GM23338 (cell line): Measurements from ENCODE around the gene SFTPD. TPM values are rescaled to one million over a fixed set of nuclear protein-coding genes. Genes with fewer than 3 reads are reported as not detected.

ENCODE experiments used
- ATAC-seq: fragments of 200-7000 bp; cut with Tn5 transposase; 3 replicates; pipeline ENCODE4 v1.9.1; 2020
- DNase-seq: peaks from one replicate; pipeline ENCODE4 v3.0.0-alpha.2; 2015; ENCODE audit warnings: low spot score
- H2AFZ ChIP-seq: fragments of 200-600 bp; sonication (generic); 2 replicates; pipeline ENCODE4 v1.8.0; 2016; ENCODE audit warnings: antibody characterized with exemption, mild to moderate bottlenecking, moderate library complexity
- H3F3A ChIP-seq: fragments of 200-600 bp; sonication (generic); replicated peaks from 2 replicates; pipeline ENCODE4 v1.8.0; 2017; ENCODE audit warnings: antibody characterized with exemption, mixed run types, low read depth
- H3K27ac ChIP-seq: fragments of 200-600 bp; sonication (generic); 2 replicates; pipeline ENCODE4 v1.6.1; 2016; ENCODE audit warnings: low read depth
- H3K27me3 ChIP-seq: fragments of 200-600 bp; sonication (generic); 2 replicates; pipeline ENCODE4 v1.8.0; 2016; ENCODE audit warnings: mild to moderate bottlenecking, mixed run types, moderate library complexity; ENCODE audit not compliant: insufficient read depth
- H3K36me3 ChIP-seq: fragments of 200-600 bp; sonication (generic); 2 replicates; pipeline ENCODE4 v1.8.0; 2016; ENCODE audit warnings: mild to moderate bottlenecking; ENCODE audit not compliant: insufficient read depth
- H3K4me1 ChIP-seq: fragments of 200-600 bp; sonication (generic); 2 replicates; pipeline ENCODE4 v1.8.0; 2016; ENCODE audit warnings: mild to moderate bottlenecking, moderate library complexity; ENCODE audit not compliant: insufficient read depth
- H3K4me2 ChIP-seq: fragments of 200-600 bp; sonication (generic); 2 replicates; pipeline ENCODE4 v1.7.1; 2017; ENCODE audit warnings: mixed run types
- H3K4me3 ChIP-seq: fragments of 200-600 bp; sonication (generic); 2 replicates; pipeline ENCODE4 v1.6.1; 2016; ENCODE audit warnings: mixed run types
- H3K79me2 ChIP-seq: fragments of 200-600 bp; sonication (generic); replicated peaks from 2 replicates; pipeline ENCODE4 v1.8.0; 2017; ENCODE audit warnings: mild to moderate bottlenecking; ENCODE audit not compliant: insufficient read depth
- H3K9me2 ChIP-seq: fragments of 200-600 bp; sonication (generic); 2 replicates; pipeline ENCODE4 v1.8.0; 2017; ENCODE audit not compliant: insufficient read depth
- H4K20me1 ChIP-seq: fragments of 200-600 bp; sonication (generic); replicated peaks from 2 replicates; pipeline ENCODE4 v1.8.0; 2017; ENCODE audit warnings: mild to moderate bottlenecking; ENCODE audit not compliant: insufficient read depth
- H3K27ac Mint-ChIP-seq: 2 replicates; pipeline ENCODE4 v1.8.0; 2020; ENCODE audit warnings: inconsistent platforms, mild to moderate bottlenecking, moderate library complexity, mixed read lengths
- H3K27me3 Mint-ChIP-seq: 3 replicates; pipeline ENCODE4 v1.8.0; 2022; ENCODE audit warnings: low read depth, mild to moderate bottlenecking, moderate library complexity, mixed read lengths, inconsistent platforms; ENCODE audit not compliant: insufficient read depth, poor library complexity
- H3K36me3 Mint-ChIP-seq: 3 replicates; pipeline ENCODE4 v1.8.0; 2021; ENCODE audit warnings: low read depth, mild to moderate bottlenecking, inconsistent platforms, moderate library complexity, mixed read lengths
- H3K4me1 Mint-ChIP-seq: 3 replicates; pipeline ENCODE4 v1.8.0; 2020; ENCODE audit warnings: mild to moderate bottlenecking, inconsistent platforms, mixed read lengths
- H3K4me3 Mint-ChIP-seq: 3 replicates; pipeline ENCODE4 v1.8.0; 2021; ENCODE audit warnings: moderate library complexity, mild to moderate bottlenecking, inconsistent platforms, mixed read lengths
- H3K9me3 Mint-ChIP-seq: 3 replicates; pipeline ENCODE4 v1.8.0; 2020; ENCODE audit warnings: moderate library complexity, mild to moderate bottlenecking, inconsistent platforms, mixed read lengths
- EZH2 ChIP-seq: fragments of 200-600 bp; sonication (generic); IDR thresholded peaks from one replicate; pipeline ENCODE4 v1.8.0; 2017; ENCODE audit warnings: antibody characterized with exemption, mild to moderate bottlenecking, low read depth; ENCODE audit not compliant: unreplicated experiment
- polyA plus RNA-seq: library from polyadenylated mRNA; unstranded; fragments of >200 nt; fragmentation: Nextera tagmentation; extraction: Ambion mirVana; gene quantifications from 2 replicates; pipeline ENCODE4 v1.2.1, GENCODE V29; 2016
- total RNA-seq: library from RNA; depleted of rRNA; stranded (reverse); fragments of >200 nt; shearing (Covaris generic); gene quantifications from 2 replicates; pipeline ENCODE4 v1.2.3, GENCODE V29; 2014
- TF ChIP-seq, protein P1 (sequence below): fragments of 250-450 bp; sonication (Bioruptor Pico); IDR thresholded peaks from 2 replicates; pipeline ENCODE4 v1.5.0; 2020; ENCODE audit warnings: mild to moderate bottlenecking, moderate library complexity
- TF ChIP-seq, protein P2 (sequence below): IDR thresholded peaks from 2 replicates; pipeline ENCODE4 v1.6.1; 2016; ENCODE audit warnings: antibody characterized with exemption

SFTPD gene
- total and polyA plus RNA-seq, 2 experiments from 2014 or later = not detected

DNA sequence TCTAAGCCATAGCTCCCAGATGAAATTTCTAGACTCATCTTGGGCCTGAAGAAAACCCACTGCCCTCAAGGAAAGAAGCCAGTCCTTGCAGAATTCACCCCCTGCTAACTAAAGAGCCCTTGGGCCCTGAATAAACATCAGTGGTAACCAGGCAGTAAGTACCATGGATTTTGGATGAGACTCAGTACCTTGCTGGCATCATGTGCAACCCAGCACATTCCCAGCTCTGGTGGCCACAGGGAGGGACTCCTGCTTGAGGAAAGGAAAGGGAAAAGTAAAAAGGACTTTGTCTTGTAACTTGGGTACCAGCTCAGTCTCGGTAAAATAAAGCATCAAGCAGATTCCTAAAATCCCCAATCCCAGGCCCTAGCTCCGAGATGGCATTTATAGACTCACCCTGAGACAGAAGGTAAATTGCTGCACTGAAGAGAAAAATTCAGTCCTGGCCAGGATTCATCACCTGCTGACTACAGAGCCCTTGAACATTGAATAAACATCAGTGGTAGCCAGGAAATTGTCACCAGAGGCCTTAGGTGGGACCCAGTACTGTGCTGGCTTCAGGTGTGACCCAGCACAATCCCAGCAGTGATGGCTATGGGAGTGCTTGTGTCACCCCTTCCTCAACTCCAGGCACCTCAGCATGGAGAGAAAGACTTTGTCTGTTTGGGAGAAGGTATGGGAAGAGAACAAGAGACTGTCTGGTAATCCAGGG lies 31.2 kb upstream of the SFTPD start:
- Histone ChIP-seq H3F3A (no peaks in the 10 kb centered on the region), H3K4me2 (peak overlapping the region; percentile 62), H4K20me1 (no peaks in the 10 kb centered on the region), H3K4me1 (peaks cover 30% of the 10 kb centered on the region), H3K36me3 (0 out of 2 replicates have a peak, but pooled peaks cover 4% of the 10 kb centered on the region), H3K4me3 (no peak overlapping the region), H3K79me2 (no peaks in the 10 kb centered on the region), H3K27ac (no peak overlapping the region), H2AFZ (peak overlapping the region; percentile 56; the same call in 1 of the 2 replicates), H3K27me3 (peaks cover 30% of the 10 kb centered on the region), H3K9me2 (no peaks in the 10 kb centered on the region)
- Mint-ChIP-seq H3K4me1 (peaks cover 20% of the 10 kb centered on the region), H3K36me3 (peaks cover 6% of the 10 kb centered on the region), H3K27me3 (peaks cover 25% of the 10 kb centered on the region), H3K9me3 (peaks cover 20% of the 10 kb centered on the region), H3K27ac (no peak overlapping the region), H3K4me3 (0 out of 3 replicates have a peak overlapping the region, but pooled peaks have one; percentile 69)
- peak; percentile 3 for DNase-seq
- no peak for ATAC-seq
- TF ChIP-seq, protein P1, sequence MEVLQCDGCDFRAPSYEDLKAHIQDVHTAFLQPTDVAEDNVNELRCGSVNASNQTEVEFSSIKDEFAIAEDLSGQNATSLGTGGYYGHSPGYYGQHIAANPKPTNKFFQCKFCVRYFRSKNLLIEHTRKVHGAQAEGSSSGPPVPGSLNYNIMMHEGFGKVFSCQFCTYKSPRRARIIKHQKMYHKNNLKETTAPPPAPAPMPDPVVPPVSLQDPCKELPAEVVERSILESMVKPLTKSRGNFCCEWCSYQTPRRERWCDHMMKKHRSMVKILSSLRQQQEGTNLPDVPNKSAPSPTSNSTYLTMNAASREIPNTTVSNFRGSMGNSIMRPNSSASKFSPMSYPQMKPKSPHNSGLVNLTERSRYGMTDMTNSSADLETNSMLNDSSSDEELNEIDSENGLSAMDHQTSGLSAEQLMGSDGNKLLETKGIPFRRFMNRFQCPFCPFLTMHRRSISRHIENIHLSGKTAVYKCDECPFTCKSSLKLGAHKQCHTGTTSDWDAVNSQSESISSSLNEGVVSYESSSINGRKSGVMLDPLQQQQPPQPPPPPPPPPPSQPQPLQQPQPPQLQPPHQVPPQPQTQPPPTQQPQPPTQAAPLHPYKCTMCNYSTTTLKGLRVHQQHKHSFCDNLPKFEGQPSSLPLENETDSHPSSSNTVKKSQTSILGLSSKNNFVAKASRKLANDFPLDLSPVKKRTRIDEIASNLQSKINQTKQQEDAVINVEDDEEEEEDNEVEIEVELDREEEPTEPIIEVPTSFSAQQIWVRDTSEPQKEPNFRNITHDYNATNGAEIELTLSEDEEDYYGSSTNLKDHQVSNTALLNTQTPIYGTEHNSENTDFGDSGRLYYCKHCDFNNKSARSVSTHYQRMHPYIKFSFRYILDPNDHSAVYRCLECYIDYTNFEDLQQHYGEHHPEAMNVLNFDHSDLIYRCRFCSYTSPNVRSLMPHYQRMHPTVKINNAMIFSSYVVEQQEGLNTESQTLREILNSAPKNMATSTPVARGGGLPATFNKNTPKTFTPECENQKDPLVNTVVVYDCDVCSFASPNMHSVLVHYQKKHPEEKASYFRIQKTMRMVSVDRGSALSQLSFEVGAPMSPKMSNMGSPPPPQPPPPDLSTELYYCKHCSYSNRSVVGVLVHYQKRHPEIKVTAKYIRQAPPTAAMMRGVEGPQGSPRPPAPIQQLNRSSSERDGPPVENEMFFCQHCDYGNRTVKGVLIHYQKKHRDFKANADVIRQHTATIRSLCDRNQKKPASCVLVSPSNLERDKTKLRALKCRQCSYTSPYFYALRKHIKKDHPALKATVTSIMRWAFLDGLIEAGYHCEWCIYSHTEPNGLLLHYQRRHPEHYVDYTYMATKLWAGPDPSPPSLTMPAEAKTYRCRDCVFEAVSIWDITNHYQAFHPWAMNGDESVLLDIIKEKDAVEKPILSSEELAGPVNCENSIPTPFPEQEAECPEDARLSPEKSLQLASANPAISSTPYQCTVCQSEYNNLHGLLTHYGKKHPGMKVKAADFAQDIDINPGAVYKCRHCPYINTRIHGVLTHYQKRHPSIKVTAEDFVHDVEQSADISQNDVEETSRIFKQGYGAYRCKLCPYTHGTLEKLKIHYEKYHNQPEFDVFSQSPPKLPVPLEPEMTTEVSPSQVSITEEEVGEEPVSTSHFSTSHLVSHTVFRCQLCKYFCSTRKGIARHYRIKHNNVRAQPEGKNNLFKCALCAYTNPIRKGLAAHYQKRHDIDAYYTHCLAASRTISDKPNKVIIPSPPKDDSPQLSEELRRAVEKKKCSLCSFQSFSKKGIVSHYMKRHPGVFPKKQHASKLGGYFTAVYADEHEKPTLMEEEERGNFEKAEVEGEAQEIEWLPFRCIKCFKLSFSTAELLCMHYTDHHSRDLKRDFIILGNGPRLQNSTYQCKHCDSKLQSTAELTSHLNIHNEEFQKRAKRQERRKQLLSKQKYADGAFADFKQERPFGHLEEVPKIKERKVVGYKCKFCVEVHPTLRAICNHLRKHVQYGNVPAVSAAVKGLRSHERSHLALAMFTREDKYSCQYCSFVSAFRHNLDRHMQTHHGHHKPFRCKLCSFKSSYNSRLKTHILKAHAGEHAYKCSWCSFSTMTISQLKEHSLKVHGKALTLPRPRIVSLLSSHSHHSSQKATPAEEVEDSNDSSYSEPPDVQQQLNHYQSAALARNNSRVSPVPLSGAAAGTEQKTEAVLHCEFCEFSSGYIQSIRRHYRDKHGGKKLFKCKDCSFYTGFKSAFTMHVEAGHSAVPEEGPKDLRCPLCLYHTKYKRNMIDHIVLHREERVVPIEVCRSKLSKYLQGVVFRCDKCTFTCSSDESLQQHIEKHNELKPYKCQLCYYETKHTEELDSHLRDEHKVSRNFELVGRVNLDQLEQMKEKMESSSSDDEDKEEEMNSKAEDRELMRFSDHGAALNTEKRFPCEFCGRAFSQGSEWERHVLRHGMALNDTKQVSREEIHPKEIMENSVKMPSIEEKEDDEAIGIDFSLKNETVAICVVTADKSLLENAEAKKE (CRISPR knock-in tag) = no peak
- TF ChIP-seq, protein P2, sequence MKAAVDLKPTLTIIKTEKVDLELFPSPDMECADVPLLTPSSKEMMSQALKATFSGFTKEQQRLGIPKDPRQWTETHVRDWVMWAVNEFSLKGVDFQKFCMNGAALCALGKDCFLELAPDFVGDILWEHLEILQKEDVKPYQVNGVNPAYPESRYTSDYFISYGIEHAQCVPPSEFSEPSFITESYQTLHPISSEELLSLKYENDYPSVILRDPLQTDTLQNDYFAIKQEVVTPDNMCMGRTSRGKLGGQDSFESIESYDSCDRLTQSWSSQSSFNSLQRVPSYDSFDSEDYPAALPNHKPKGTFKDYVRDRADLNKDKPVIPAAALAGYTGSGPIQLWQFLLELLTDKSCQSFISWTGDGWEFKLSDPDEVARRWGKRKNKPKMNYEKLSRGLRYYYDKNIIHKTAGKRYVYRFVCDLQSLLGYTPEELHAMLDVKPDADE = no peak
- TF ChIP-seq EZH2 = no peak
